Cardiac muscle cell (in vitro differentiated cells and primary cell): Measurements from ENCODE around the gene SALL1. TPM values are rescaled to one million over a fixed set of nuclear protein-coding genes. Genes with fewer than 3 reads are reported as not detected.

Source experiments
- DNase-seq, 2 donors: peaks; one replicate each; pipeline versions ENCODE4 v3.0.0 to v3.0.0-alpha.2; 2010 to 2017; ENCODE audit warnings: low read depth in 1 of 2, low spot score in 1 of 2
- H3K27ac ChIP-seq: fragments of 200-600 bp; sonication (generic); 2 replicates; pipeline ENCODE4 v1.5.1; 2016
- H3K27me3 ChIP-seq: fragments of 200-600 bp; sonication (generic); 2 replicates; pipeline ENCODE4 v1.6.0; 2016; ENCODE audit warnings: control low read depth
- H3K36me3 ChIP-seq: fragments of 200-600 bp; sonication (generic); 2 replicates; pipeline ENCODE4 v1.5.1; 2016; ENCODE audit warnings: control low read depth
- H3K4me1 ChIP-seq: fragments of 200-600 bp; sonication (generic); 2 replicates; pipeline ENCODE4 v1.8.1; 2017; ENCODE audit warnings: low read depth, mild to moderate bottlenecking, mixed run types
- H3K4me3 ChIP-seq: fragments of 200-600 bp; sonication (generic); 2 replicates; pipeline ENCODE4 v1.5.1; 2016; ENCODE audit warnings: mild to moderate bottlenecking
- H3K9me3 ChIP-seq: fragments of 200-600 bp; sonication (generic); 2 replicates; pipeline ENCODE4 v1.5.1; 2017; ENCODE audit warnings: low read depth, mild to moderate bottlenecking, control low read depth
- CTCF ChIP-seq: IDR thresholded peaks from 2 replicates; pipeline ENCODE4 v1.5.1; 2012; ENCODE audit warnings: low read depth, mild to moderate bottlenecking, low read length
- polyA plus RNA-seq: library from polyadenylated mRNA; unstranded; fragments of >200 nt; fragmentation: Nextera tagmentation; extraction: Ambion mirVana; gene quantifications from 2 replicates; pipeline ENCODE4 v1.2.1, GENCODE V29; 2016
- total RNA-seq: library from RNA; depleted of rRNA; stranded (reverse); fragments of >200 nt; gene quantifications from 2 replicates; pipeline ENCODE4 v1.2.3, GENCODE V29; 2016

The SALL1 gene
- total and polyA plus RNA-seq, 2 experiments from 2014 or later = 4.2 to 16.7 TPM

GRCh38 chr16:51157698-51158097, 6.6 kb upstream of the SALL1 start:
- TF ChIP-seq CTCF = no peak
- H3K4me3 ChIP-seq = no peak overlapping the region
- no peaks in the 10 kb centered on the region for H3K9me3 ChIP-seq
- peaks cover 11% of the 10 kb centered on the region for H3K27me3 ChIP-seq
- no peaks in the 10 kb centered on the region for H3K36me3 ChIP-seq
- DNase-seq = no peak
- no peak overlapping the region for H3K27ac ChIP-seq
- H3K4me1 ChIP-seq = peaks cover 26% of the 10 kb centered on the region

DNA sequence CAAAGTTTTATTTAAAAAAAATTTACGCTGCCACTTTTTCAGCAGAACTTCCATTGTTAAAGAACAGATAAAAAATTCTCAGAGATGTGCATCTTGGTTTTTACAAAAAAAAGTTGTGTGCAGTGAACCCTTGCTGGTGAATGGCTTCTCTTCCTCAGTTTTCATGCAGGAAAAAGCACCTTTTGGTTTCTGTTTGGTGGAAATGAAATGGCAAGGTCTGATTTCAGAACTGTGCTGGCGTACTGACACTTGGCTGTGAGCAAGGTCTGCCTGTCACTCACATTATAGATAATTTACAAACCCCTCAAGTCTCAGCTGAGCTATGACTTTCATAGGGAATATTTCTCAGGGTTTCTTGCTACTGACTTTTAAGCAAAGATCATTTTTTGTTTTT, 5.7 kb upstream of the SALL1 start:
- Histone ChIP-seq H3K4me1 (peaks cover 26% of the 10 kb centered on the region), H3K36me3 (no peaks in the 10 kb centered on the region), H3K27me3 (peaks cover 11% of the 10 kb centered on the region), H3K27ac (no peak overlapping the region), H3K9me3 (no peaks in the 10 kb centered on the region), H3K4me3 (peak overlapping the region; percentile 35)
- TF ChIP-seq CTCF = no peak
- DNase-seq = no peak

DNA sequence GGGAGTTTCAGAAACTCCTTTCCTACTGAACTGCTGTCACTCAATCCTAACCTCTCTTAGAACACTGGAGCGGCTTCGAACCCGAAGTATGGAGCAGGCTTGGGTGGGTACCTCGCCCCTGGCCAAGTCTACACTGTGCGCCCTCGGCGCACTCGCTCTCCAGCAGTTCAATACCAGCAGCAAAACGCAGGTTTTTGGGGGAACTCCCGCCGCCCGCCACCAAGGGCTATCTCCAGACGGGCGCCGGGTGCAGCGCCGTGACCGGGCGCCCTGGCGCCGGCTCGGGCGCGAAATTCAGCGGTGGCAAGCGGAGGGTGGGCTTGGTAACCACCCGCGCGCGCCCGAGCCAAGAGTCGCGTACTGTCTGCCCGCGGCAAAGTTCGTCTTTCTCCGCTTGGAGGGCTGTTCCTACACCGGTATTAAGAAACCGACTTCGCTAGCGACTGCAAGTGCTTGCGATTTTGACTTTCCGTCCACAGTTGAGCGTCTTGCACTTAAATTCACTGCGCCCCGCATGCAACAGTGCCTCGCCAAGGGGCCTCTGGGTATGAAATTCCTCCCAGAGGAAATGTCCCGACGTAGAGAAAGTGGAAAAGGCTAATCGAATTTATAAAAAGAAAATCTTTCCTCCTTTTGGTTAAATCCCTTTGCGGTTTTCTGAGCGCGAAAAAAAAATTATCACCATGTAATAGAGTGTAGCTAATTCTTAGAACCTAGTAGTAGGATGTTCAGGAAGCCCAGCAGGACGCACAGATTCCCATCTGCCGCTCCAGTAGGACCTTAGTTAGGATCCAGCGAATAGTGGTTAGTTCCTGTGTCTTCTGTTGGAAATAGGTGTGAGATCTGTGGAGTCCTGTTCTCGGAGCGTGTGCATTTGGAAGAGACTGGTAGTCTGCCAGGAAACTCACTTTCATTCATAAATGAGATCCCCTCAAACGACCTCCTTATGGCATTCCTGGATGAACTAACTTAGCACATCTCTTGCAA, 5.0 kb upstream of the SALL1 start:
- Histone ChIP-seq H3K36me3 (no peaks in the 10 kb centered on the region), H3K27ac (no peak overlapping the region), H3K4me3 (peak overlapping the region; percentile 35), H3K27me3 (peaks cover 11% of the 10 kb centered on the region), H3K4me1 (peaks cover 26% of the 10 kb centered on the region), H3K9me3 (no peaks in the 10 kb centered on the region)
- DNase-seq = peak; percentile 45 to 62
- no peak for TF ChIP-seq CTCF

- Histone ChIP-seq H3K4me1 (peaks cover 26% of the 10 kb centered on the region), H3K27me3 (peaks cover 11% of the 10 kb centered on the region), H3K27ac (no peak overlapping the region)
Measured at GRCh38 chr16:51155199-51155607, 4.1 kb upstream of the SALL1 start.

More at GRCh38 chr16:51155199-51155607, 4.1 kb upstream of the SALL1 start:
- no peak for TF ChIP-seq CTCF
- DNase-seq = peak in 1 of 2 donors; percentile 26
- no peaks in the 10 kb centered on the region for H3K9me3 ChIP-seq
- H3K36me3 ChIP-seq = no peaks in the 10 kb centered on the region
- peak overlapping the region; percentile 35 for H3K4me3 ChIP-seq
